ENCODE measurements around the gene DOCK10.
"Not testable (repeated sequence)": the region's sequence is repeated elsewhere in the genome, so short reads cannot be mapped to it uniquely, and the experiment has no call there.

DOCK10 gene

GRCh38 chr2:224924631-224925030, 117.6 kb downstream of the DOCK10 start:
- TF ChIP-seq MYC (IDR thresholded peaks at IDR 0.05; ENCODE audit: low read depth, low read length) (no peak), CTCF (IDR thresholded peaks at IDR 0.05; ENCODE audit: low read depth, low read length) (no peak), POLR2A (IDR thresholded peaks at IDR 0.05; ENCODE audit: extremely low read depth, insufficient read length) (no peak), MAX (IDR thresholded peaks at IDR 0.05; ENCODE audit: low read depth, low read length) (no peak)
- no peak for DNase-seq (ENCODE audit: low read depth)
- H3K4me3 ChIP-seq (ENCODE audit: low read depth, low read length): no peak overlapping the region

DNA sequence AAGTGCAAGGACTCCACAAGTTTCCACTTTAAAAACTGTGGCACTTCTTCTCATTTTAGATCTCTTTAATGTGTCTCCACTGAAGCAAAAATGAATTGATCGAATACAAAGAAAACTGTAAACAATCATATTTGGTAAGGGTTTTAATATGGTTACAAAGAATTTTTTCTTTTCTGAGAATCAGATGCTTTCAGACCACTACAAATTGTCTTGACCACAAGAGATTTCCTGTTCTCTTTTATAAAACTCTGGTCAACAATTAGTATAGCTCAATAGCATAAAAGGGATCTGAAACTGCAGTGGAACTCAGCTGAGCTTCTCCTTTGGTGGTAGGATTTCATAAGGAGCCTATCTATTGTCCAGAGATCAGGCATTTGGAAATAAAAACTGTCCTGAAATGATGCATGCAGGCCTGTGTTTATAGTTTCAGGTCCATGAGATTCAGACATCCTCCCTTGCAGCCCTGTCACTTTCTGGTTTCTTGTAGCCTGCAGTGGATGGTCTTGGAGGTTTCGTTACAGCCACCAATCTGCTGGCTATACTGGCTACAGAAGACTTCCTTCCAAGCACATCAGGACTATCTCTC, 120.0 kb downstream of the DOCK10 start:
- peak; percentile 86 for DNase-seq (ENCODE audit: low read depth)
- no peak overlapping the region for H3K4me3 ChIP-seq (ENCODE audit: low read depth, low read length)
- TF ChIP-seq CTCF (IDR thresholded peaks at IDR 0.05; ENCODE audit: low read depth, low read length): no peak

DNA sequence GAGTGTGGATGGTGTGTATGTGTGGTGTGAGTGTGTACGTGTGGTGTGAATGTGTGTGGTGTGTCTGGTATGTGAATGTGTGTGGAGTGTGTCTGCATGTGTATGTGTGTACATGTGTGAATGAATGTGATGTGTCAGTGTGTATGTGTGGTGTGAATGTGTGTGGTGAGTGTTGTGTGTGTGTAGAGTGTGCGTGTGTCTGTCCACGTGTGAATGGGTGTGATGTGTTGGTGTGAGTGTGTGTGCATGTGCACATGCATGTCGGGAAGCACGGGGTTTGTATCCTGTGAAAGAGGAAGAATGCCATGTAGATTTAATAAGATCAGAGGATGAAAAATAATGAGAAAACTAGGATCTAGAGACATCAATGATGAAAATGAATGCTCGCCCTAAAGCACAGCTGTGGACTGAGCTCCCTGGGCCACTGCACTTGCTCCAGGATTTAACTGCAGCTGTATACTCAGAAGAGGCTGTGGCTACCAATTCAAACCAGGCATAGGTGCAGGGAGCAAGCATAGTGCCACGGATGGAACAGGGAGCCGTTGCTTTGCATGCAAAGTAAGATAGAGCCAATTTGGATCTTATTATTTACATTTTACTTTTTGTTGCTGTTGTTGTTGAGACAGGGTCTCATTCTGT, 122.7 kb downstream of the DOCK10 start:
- no peak overlapping the region for H3K4me3 ChIP-seq (ENCODE audit: low read depth, low read length)
- DNase-seq (ENCODE audit: low read depth): no peak
- TF ChIP-seq MYC (IDR thresholded peaks at IDR 0.05; ENCODE audit: low read depth, low read length) (no peak), CTCF (IDR thresholded peaks at IDR 0.05; ENCODE audit: low read depth, low read length) (no peak), MAX (IDR thresholded peaks at IDR 0.05; ENCODE audit: low read depth, low read length) (no peak), POLR2A (IDR thresholded peaks at IDR 0.05; ENCODE audit: extremely low read depth, insufficient read length) (no peak)

DNA sequence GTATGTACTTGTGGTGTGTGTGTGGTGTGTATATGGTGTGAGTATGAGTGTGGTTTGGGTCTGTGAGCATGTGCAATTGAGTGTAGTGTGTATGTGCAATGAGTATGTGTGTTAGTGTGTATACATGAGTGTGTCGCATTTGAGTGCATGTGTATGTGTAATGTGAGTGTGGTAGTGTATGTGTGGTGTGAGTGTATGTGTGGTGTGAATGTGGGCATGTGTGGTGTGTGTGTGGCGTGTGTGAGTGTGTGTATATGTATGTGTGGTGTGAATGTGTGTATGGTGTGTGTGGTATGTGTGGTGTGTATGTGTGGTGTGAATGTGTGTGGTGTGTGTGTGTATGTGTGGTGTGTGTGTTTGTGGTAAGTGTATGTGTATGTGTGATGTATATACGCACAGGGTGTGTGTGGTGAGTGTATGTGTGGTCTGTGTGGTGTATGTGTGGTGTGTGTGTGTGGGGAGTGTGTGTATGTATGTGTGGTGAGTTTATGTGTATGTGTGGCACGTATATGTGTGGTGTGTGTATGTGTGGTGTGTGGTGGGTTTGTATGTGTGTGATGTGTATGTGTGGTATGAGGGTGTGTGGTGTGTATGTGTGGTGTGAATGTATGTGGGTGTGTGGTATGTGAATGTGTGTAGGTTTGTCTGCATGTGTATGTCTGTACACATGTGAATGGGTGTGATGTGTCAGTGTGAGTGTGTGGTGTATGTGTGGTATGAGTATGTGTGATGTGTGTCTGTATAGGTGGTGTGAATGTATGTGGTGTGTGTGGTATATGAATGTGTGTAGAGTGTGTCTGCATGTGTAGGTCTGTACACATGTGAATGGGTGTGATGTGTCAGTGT, 123.4 kb downstream of the DOCK10 start:
- H3K4me3 ChIP-seq (ENCODE audit: low read depth, low read length): no peak overlapping the region
- no peak for DNase-seq (ENCODE audit: low read depth)
- TF ChIP-seq MYC (IDR thresholded peaks at IDR 0.05; ENCODE audit: low read depth, low read length) (no peak), MAX (IDR thresholded peaks at IDR 0.05; ENCODE audit: low read depth, low read length) (no peak), POLR2A (IDR thresholded peaks at IDR 0.05; ENCODE audit: extremely low read depth, insufficient read length) (no peak), CTCF (IDR thresholded peaks at IDR 0.05; ENCODE audit: low read depth, low read length) (no peak)

- not testable (repeated sequence) for H3K4me3 ChIP-seq (ENCODE audit: low read depth, low read length); DNase-seq (ENCODE audit: low read depth)
Measured at GRCh38 chr2:224917246-224917645, 125.0 kb downstream of the DOCK10 start.

DNA sequence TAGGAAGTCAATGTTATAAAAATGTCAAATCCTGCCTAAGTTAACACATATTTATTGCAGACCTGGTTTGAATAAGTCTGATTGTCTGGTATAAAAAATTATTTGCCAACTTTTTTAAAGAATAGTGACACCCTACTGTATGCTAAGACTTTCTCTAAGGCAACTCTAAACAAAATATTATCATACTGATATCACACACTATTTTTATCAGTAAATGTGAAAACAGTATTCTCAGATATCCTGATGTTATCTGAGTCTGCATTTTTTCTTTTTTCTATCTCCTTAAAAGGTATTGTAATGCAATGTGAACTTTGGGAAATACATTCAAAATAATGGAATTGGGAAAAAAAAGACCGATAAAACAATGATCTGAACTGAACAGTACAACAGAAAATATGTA, 127.1 kb downstream of the DOCK10 start:
- TF ChIP-seq MYC (IDR thresholded peaks at IDR 0.05; ENCODE audit: low read depth, low read length) (no peak), MAX (IDR thresholded peaks at IDR 0.05; ENCODE audit: low read depth, low read length) (no peak), CTCF (IDR thresholded peaks at IDR 0.05; ENCODE audit: low read depth, low read length) (no peak), POLR2A (IDR thresholded peaks at IDR 0.05; ENCODE audit: extremely low read depth, insufficient read length) (no peak)
- no peak overlapping the region for H3K4me3 ChIP-seq (ENCODE audit: low read depth, low read length)
- DNase-seq (ENCODE audit: low read depth): no peak
